Measurements from ENCODE around the gene ZSWIM4.
"Not testable (repeated sequence)": the region's sequence is repeated elsewhere in the genome, so short reads cannot be mapped to it uniquely, and the experiment has no call there.

ZSWIM4 gene

DNA sequence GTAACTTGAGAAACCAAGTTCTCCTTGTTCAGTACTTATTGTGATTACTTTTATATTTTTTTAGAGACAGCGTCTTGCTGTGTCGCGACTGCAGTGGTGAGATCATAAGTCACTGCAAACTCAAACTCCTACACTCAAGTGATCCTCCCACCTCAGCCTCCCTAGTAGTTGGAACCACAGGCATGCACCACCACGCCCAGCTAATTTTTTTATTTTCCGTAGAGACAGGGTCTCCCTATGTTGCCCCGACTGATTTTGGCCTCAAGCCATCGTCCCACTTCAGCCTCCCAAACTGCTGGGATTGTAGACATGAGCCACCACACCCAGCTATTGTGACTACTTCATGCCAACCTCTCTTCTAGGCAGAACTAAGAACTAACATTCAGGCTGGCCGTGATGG, 12.7 kb upstream of the ZSWIM4 start:
- Histone ChIP-seq H3K4me3 (ENCODE audit: low read depth, low read length) (no peak overlapping the region), H3K36me3 (peaks cover 17% of the 10 kb centered on the region), H3K27me3 (no peaks in the 10 kb centered on the region), H3K9me3 (no peaks in the 10 kb centered on the region), H3K4me1 (peaks cover 5% of the 10 kb centered on the region; the same call in 1 of the 2 replicates)
- DNase-seq: no peak
- no peak for TF ChIP-seq CTCF (IDR thresholded peaks at IDR 0.05; ENCODE audit: low read depth, low read length)

DNA sequence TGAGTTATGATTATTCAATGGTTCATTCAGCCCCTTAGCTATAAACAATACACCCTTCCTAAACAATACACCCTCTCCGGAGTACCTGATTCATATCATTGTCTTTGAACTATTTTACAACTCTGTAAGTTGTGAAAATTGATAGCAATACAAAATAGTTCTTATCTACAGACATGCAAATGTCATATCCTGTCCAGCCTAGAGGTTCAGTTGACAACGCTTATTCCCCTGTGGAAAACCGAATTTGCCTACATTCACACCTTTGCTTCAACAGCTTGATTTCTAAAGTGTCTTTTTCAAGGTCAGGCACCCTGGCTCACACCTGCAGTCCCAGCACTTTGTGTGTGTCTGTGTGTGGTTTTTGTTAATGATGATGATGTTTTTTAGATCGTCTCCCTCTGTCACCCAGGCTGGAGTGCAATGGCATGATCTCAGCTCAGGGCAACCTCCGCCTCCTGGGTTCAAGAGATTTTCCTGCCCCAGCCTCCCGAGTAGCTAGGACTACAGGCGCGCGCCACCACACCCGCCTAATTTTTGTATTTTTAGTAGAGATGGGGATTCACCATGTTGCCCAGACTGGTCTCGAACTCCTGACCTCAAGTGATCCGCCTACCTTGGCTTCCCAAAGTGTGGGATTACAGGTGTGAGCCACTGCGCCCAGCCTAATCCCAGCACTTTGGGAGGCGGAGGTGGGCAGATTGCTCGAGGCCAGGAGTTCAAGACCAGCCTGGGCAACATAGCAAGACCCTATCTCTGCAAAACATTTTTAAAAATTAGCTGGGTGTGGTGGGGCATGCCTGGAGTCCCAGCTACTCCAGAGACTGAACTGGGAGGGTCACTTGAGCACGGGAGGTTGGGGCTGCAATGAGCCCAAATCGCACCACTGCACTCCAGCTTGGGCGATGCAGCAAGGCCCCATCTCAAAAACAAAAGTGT, 11.4 kb upstream of the ZSWIM4 start:
- DNase-seq: no peak
- peaks cover 5% of the 10 kb centered on the region; the same call in 1 of the 2 replicates for H3K4me1 ChIP-seq

DNA sequence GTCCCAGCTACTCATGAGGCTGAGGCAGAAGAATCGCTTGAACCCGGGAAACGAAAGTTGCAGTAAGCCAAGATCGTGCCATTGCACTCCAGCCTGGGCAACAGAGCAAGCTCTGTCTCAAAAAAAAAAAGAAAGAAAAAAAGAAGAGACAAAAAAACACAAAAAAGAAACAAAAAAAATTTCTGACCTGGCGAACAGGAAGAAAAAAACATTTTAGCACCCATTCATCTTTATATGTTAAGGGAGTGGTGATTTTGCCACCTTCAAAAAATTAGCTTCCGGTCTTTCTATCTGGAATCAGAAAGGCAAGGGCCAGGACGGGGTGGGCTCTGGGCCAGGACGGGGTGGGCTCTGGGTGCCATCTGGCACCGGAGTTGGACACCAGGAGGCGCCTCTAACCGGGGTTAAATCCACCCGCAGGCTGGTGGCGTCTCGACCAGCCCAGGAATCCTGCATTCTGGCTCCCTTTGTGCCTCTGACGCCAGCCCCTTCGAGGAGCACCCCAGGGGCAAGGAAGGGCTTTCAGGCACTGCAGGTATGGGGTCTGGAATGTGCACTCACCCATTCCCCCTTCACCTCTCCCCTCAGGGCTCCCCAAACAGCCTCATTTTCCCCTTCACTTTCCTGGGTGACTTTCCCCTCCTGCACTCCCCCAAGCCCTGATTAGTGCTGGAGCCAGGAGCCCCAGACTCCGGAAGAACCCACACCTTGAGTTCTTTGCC, 10.4 kb upstream of the ZSWIM4 start:
- Histone ChIP-seq H3K4me3 (ENCODE audit: low read depth, low read length) (no peak overlapping the region), H3K4me1 (peaks cover 5% of the 10 kb centered on the region; the same call in 1 of the 2 replicates), H3K36me3 (no peaks in the 10 kb centered on the region; the same call in 1 of the 2 replicates), H3K27me3 (no peaks in the 10 kb centered on the region), H3K9me3 (no peaks in the 10 kb centered on the region)
- TF ChIP-seq CTCF (IDR thresholded peaks at IDR 0.05; ENCODE audit: low read depth, low read length): peak; percentile 77
- peak; percentile 89 for DNase-seq

More for the DNA sequence above, 11.4 kb upstream of the ZSWIM4 start:
- Histone ChIP-seq H3K9me3 (no peaks in the 10 kb centered on the region), H3K4me3 (ENCODE audit: low read depth, low read length) (no peak overlapping the region), H3K36me3 (peaks cover 6% of the 10 kb centered on the region), H3K27me3 (no peaks in the 10 kb centered on the region)
- TF ChIP-seq CTCF (IDR thresholded peaks at IDR 0.05; ENCODE audit: low read depth, low read length): no peak

DNA sequence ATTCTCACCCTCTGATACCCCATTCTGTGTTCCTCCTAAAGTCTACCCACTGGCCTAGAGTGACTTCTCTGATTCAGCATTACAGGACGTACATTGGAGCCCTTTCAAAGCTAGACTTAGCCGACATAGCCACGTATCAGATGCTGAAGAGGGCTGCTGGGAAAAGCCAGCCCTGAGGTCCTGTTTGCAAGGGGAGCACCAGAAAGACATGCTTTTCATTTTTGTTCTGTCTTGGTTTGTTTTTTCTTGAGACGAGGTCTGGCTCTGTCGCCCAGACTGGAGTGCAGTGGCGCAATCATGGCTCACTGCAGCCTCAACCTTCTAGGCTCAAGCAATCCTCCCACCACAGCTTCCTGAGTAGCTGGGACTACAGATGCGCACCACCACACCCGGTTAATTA, 6.3 kb upstream of the ZSWIM4 start:
- TF ChIP-seq CTCF (IDR thresholded peaks at IDR 0.05; ENCODE audit: low read depth, low read length): no peak
- Histone ChIP-seq H3K4me3 (ENCODE audit: low read depth, low read length) (no peak overlapping the region), H3K4me1 (no peaks in the 10 kb centered on the region), H3K9me3 (no peaks in the 10 kb centered on the region), H3K27me3 (no peaks in the 10 kb centered on the region), H3K36me3 (no peaks in the 10 kb centered on the region)
- DNase-seq: no peak

- no peak overlapping the region for H3K4me3 ChIP-seq (ENCODE audit: low read depth, low read length)
- DNase-seq: no peak
- no peaks in the 10 kb centered on the region for H3K9me3 ChIP-seq
- TF ChIP-seq CTCF (IDR thresholded peaks at IDR 0.05; ENCODE audit: low read depth, low read length): no peak
- H3K36me3 ChIP-seq: no peaks in the 10 kb centered on the region
- H3K4me1 ChIP-seq: no peaks in the 10 kb centered on the region
- no peaks in the 10 kb centered on the region for H3K27me3 ChIP-seq
These were observed 4.9 kb upstream of the ZSWIM4 start for GRCh38 chr19:13790354-13790753.

GRCh38 chr19:13793317-13793716, 1.9 kb upstream of the ZSWIM4 start:
- not testable (repeated sequence) for H3K4me1 ChIP-seq; H3K36me3 ChIP-seq; H3K4me3 ChIP-seq (ENCODE audit: low read depth, low read length); H3K27me3 ChIP-seq; DNase-seq; H3K9me3 ChIP-seq
